C4-2B (cell line): Measurements from ENCODE around the gene PRR12.
"Not testable (repeated sequence)": the region's sequence is repeated elsewhere in the genome, so short reads cannot be mapped to it uniquely, and the experiment has no call there.

ENCODE experiments used
- ZFX ChIP-seq: fragments of 450-650 bp; IDR thresholded peaks from 2 replicates; pipeline ENCODE4 v1.6.1; 2017
- TF ChIP-seq, protein P1 (sequence below): fragments of 450-650 bp; conservative IDR thresholded peaks from 2 replicates; pipeline ENCODE4 v1.5.1; 2017; ENCODE audit warnings: mild to moderate bottlenecking

GRCh38 chr19:49633273-49633672 lies 42.3 kb downstream of the PRR12 start:
- TF ChIP-seq, protein P1, sequence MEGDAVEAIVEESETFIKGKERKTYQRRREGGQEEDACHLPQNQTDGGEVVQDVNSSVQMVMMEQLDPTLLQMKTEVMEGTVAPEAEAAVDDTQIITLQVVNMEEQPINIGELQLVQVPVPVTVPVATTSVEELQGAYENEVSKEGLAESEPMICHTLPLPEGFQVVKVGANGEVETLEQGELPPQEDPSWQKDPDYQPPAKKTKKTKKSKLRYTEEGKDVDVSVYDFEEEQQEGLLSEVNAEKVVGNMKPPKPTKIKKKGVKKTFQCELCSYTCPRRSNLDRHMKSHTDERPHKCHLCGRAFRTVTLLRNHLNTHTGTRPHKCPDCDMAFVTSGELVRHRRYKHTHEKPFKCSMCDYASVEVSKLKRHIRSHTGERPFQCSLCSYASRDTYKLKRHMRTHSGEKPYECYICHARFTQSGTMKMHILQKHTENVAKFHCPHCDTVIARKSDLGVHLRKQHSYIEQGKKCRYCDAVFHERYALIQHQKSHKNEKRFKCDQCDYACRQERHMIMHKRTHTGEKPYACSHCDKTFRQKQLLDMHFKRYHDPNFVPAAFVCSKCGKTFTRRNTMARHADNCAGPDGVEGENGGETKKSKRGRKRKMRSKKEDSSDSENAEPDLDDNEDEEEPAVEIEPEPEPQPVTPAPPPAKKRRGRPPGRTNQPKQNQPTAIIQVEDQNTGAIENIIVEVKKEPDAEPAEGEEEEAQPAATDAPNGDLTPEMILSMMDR, result not testable (repeated sequence)
- TF ChIP-seq ZFX, result not testable (repeated sequence)
